ENCODE results near the gene POLL.
"Not testable (repeated sequence)": the region's sequence is repeated elsewhere in the genome, so short reads cannot be mapped to it uniquely, and the experiment has no call there.

Gene POLL

GRCh38 chr10:101611096-101611905 is 23.2 kb upstream of the POLL start:
- DNase-seq (ENCODE audit: low spot score) (no peak), FAIRE-seq (peak; percentile 27)

GRCh38 chr10:101609481-101609880 is 21.4 kb upstream of the POLL start:
- DNase-seq (ENCODE audit: low spot score) = no peak
- FAIRE-seq = no peak

GRCh38 chr10:101607124-101607523 is 19.1 kb upstream of the POLL start:
- no peak for FAIRE-seq
- no peak for DNase-seq (ENCODE audit: low spot score)

GRCh38 chr10:101602761-101603398 is 14.8 kb upstream of the POLL start:
- FAIRE-seq (peak; percentile 30), DNase-seq (ENCODE audit: low spot score) (peak; percentile 82)

GRCh38 chr10:101601541-101601940 is 13.5 kb upstream of the POLL start:
- FAIRE-seq = no peak
- DNase-seq (ENCODE audit: low spot score) = no peak

- no peak for FAIRE-seq
Measured at GRCh38 chr10:101597091-101597900, 9.2 kb upstream of the POLL start.

GRCh38 chr10:101595591-101596433 is 7.8 kb upstream of the POLL start:
- DNase-seq (ENCODE audit: low spot score) (no peak), FAIRE-seq (no peak)

More at GRCh38 chr10:101597091-101597900, 9.2 kb upstream of the POLL start:
- DNase-seq (ENCODE audit: low spot score) = no peak

GRCh38 chr10:101593331-101593730 is 5.3 kb upstream of the POLL start:
- FAIRE-seq; DNase-seq (ENCODE audit: low spot score): not testable (repeated sequence)

- FAIRE-seq = no peak
- peak; percentile 50 for DNase-seq (ENCODE audit: low spot score)
Measured at GRCh38 chr10:101588879-101589278, 822 bp upstream of the POLL start.

- DNase-seq (ENCODE audit: low spot score) = no peak
- no peak for FAIRE-seq
Measured at GRCh38 chr10:101585841-101586240, 2.2 kb downstream of the POLL start.

GRCh38 chr10:101580486-101581399 is 7.3 kb downstream of the POLL start:
- no peak for DNase-seq (ENCODE audit: low spot score)
- FAIRE-seq = no peak

- DNase-seq (ENCODE audit: low spot score) (no peak), FAIRE-seq (no peak)
Measured at GRCh38 chr10:101579516-101579870, 8.6 kb downstream of the POLL start.

GRCh38 chr10:101578803-101579515 is 9.1 kb downstream of the POLL start:
- peak; percentile 27 for FAIRE-seq

GRCh38 chr10:101578192-101578591 is 9.9 kb downstream of the POLL start:
- DNase-seq (ENCODE audit: low spot score) (no peak), FAIRE-seq (no peak)

More at GRCh38 chr10:101578803-101579515, 9.1 kb downstream of the POLL start:
- DNase-seq (ENCODE audit: low spot score) = no peak

GRCh38 chr10:101577121-101577871 is 10.8 kb downstream of the POLL start:
- no peak for FAIRE-seq

GRCh38 chr10:101576211-101576863 is 11.7 kb downstream of the POLL start:
- FAIRE-seq (no peak), DNase-seq (ENCODE audit: low spot score) (no peak)

More at GRCh38 chr10:101577121-101577871, 10.8 kb downstream of the POLL start:
- no peak for DNase-seq (ENCODE audit: low spot score)

GRCh38 chr10:101575580-101576210 is 12.4 kb downstream of the POLL start:
- FAIRE-seq (no peak), DNase-seq (ENCODE audit: low spot score) (no peak)

- no peak for DNase-seq (ENCODE audit: low spot score)
- no peak for FAIRE-seq
Measured at GRCh38 chr10:101575091-101575490, 13.0 kb downstream of the POLL start.
